Measurements from ENCODE around the gene PPP3CA.

The PPP3CA gene

GRCh38 chr4:101172369-101172768, 175.0 kb downstream of the PPP3CA start:
- no peak overlapping the region for H3K4me3 ChIP-seq (ENCODE audit: low read length)
- TF ChIP-seq, protein P1, sequence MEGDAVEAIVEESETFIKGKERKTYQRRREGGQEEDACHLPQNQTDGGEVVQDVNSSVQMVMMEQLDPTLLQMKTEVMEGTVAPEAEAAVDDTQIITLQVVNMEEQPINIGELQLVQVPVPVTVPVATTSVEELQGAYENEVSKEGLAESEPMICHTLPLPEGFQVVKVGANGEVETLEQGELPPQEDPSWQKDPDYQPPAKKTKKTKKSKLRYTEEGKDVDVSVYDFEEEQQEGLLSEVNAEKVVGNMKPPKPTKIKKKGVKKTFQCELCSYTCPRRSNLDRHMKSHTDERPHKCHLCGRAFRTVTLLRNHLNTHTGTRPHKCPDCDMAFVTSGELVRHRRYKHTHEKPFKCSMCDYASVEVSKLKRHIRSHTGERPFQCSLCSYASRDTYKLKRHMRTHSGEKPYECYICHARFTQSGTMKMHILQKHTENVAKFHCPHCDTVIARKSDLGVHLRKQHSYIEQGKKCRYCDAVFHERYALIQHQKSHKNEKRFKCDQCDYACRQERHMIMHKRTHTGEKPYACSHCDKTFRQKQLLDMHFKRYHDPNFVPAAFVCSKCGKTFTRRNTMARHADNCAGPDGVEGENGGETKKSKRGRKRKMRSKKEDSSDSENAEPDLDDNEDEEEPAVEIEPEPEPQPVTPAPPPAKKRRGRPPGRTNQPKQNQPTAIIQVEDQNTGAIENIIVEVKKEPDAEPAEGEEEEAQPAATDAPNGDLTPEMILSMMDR (conservative IDR thresholded peaks at IDR 0.05; ENCODE audit: low read length): no peak
- no peak for DNase-seq (ENCODE audit: low read depth)

DNA sequence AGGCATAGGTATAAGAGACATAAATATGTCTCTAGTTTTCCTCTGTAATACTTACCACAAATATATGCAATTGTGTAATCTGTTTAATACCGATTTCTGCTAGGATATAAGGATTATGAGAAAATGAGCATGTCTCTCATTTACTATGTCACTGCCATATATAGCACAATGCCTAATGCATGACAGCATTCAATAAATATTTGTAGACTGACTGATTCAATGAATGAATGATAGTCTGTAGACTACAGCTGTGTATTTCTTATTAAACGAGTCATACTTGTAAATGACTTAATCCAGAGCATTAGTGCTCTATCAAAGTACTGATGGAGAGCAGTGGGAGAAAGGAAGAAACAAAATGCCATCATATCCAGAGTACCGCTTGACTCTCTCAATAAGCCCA, 175.6 kb downstream of the PPP3CA start:
- TF ChIP-seq, protein P1 (conservative IDR thresholded peaks at IDR 0.05; ENCODE audit: low read length): no peak
- no peak for DNase-seq (ENCODE audit: low read depth)
- H3K4me3 ChIP-seq (ENCODE audit: low read length): no peak overlapping the region

- TF ChIP-seq, protein P1 (conservative IDR thresholded peaks at IDR 0.05; ENCODE audit: low read length): peak; percentile 71
- H3K4me3 ChIP-seq (ENCODE audit: low read length): no peak overlapping the region
- DNase-seq (ENCODE audit: low read depth): peak; percentile 57
These were observed 178.0 kb downstream of the PPP3CA start for GRCh38 chr4:101169044-101170014.

DNA sequence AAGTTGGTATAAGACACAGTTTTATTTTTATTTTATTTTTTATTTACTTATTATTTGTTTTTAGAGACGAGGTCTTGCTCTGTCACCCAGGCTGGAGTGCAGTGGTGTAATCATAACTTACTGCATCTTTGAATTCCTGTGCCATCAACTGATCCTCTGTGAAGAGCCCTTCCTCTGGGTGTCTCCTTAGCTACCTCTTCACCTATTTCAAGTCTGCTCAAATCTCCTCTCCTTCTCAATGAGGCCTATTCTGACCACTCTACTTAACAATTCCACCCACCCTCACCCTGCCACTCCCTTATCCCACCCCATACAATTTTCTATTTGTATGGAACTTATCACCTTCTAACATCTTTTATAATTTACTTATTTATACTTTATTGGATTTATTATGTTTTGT, 183.4 kb downstream of the PPP3CA start:
- no peak overlapping the region for H3K4me3 ChIP-seq (ENCODE audit: low read length)
- DNase-seq (ENCODE audit: low read depth): peak; percentile 33
- TF ChIP-seq, protein P1 (conservative IDR thresholded peaks at IDR 0.05; ENCODE audit: low read length): no peak

GRCh38 chr4:101162990-101163380, 184.3 kb downstream of the PPP3CA start:
- no peak for DNase-seq (ENCODE audit: low read depth)
- TF ChIP-seq, protein P1 (conservative IDR thresholded peaks at IDR 0.05; ENCODE audit: low read length): no peak
- H3K4me3 ChIP-seq (ENCODE audit: low read length): no peak overlapping the region

- H3K4me3 ChIP-seq (ENCODE audit: low read length): no peak overlapping the region
- no peak for DNase-seq (ENCODE audit: low read depth)
- TF ChIP-seq, protein P1 (conservative IDR thresholded peaks at IDR 0.05; ENCODE audit: low read length): no peak
These were observed 186.3 kb downstream of the PPP3CA start for GRCh38 chr4:101160792-101161592.

Measured in AG10803 (cell line).